ENCODE data around the gene CEND1.
A peak's percentile ranks its signal among the peaks of the same experiment; 100 is the strongest.

Gene CEND1

GRCh38 chr11:826836-827145 lies 36.9 kb upstream of the CEND1 start:
- Histone ChIP-seq H3K36me3 (ENCODE audit: insufficient read depth, insufficient read length, low read length) (peaks cover 29% of the 10 kb centered on the region), H3K9me3 (ENCODE audit: insufficient read depth, low read length) (no peaks in the 10 kb centered on the region), H3K4me3 (ENCODE audit: insufficient read length, low read depth) (peak overlapping the region; percentile 28), H3K9ac (ENCODE audit: insufficient read length, low read depth) (peak overlapping the region; percentile 74), H3K4me1 (ENCODE audit: insufficient read depth, insufficient read length) (peaks cover 33% of the 10 kb centered on the region), H3K27me3 (ENCODE audit: insufficient read depth, insufficient read length) (peaks cover 64% of the 10 kb centered on the region)
- TF ChIP-seq YY1 (IDR thresholded peaks at IDR 0.05; ENCODE audit: insufficient read depth, insufficient read length) (no peak), ZNF274 (IDR thresholded peaks at IDR 0.05; ENCODE audit: low read depth, low read length) (no peak), SUZ12 (IDR thresholded peaks at IDR 0.05; ENCODE audit: extremely low read depth, insufficient read depth, insufficient read length) (no peak)
- DNase-seq (ENCODE audit: low read depth, low spot score): no peak

- Histone ChIP-seq H3K9me3 (ENCODE audit: insufficient read depth, low read length) (no peaks in the 10 kb centered on the region), H3K9ac (ENCODE audit: insufficient read length, low read depth) (peak overlapping the region; percentile 38), H3K36me3 (ENCODE audit: insufficient read depth, insufficient read length, low read length) (peaks cover 34% of the 10 kb centered on the region), H3K27me3 (ENCODE audit: insufficient read depth, insufficient read length) (peaks cover 58% of the 10 kb centered on the region), H3K4me3 (ENCODE audit: insufficient read length, low read depth) (no peak overlapping the region), H3K4me1 (ENCODE audit: insufficient read depth, insufficient read length) (peaks cover 31% of the 10 kb centered on the region)
- no peak for DNase-seq (ENCODE audit: low read depth, low spot score)
- TF ChIP-seq SUZ12 (IDR thresholded peaks at IDR 0.05; ENCODE audit: extremely low read depth, insufficient read depth, insufficient read length) (no peak), ZNF274 (IDR thresholded peaks at IDR 0.05; ENCODE audit: low read depth, low read length) (no peak), YY1 (IDR thresholded peaks at IDR 0.05; ENCODE audit: insufficient read depth, insufficient read length) (no peak)
Observed at GRCh38 chr11:826227-826621, 36.3 kb upstream of the CEND1 start.

- Histone ChIP-seq H3K36me3 (ENCODE audit: insufficient read depth, insufficient read length, low read length) (peaks cover 39% of the 10 kb centered on the region), H3K4me3 (ENCODE audit: insufficient read length, low read depth) (no peak overlapping the region), H3K9ac (ENCODE audit: insufficient read length, low read depth) (peak overlapping the region; percentile 38), H3K27me3 (ENCODE audit: insufficient read depth, insufficient read length) (peaks cover 58% of the 10 kb centered on the region), H3K9me3 (ENCODE audit: insufficient read depth, low read length) (no peaks in the 10 kb centered on the region), H3K4me1 (ENCODE audit: insufficient read depth, insufficient read length) (peaks cover 37% of the 10 kb centered on the region)
- TF ChIP-seq ZNF274 (IDR thresholded peaks at IDR 0.05; ENCODE audit: low read depth, low read length) (no peak), YY1 (IDR thresholded peaks at IDR 0.05; ENCODE audit: insufficient read depth, insufficient read length) (no peak)
- DNase-seq (ENCODE audit: low read depth, low spot score): no peak
Observed at GRCh38 chr11:825366-826226, 35.7 kb upstream of the CEND1 start.

GRCh38 chr11:824942-825341 lies 35.1 kb upstream of the CEND1 start:
- H3K27me3 ChIP-seq (ENCODE audit: insufficient read depth, insufficient read length): peaks cover 55% of the 10 kb centered on the region
- no peak overlapping the region for H3K4me3 ChIP-seq (ENCODE audit: insufficient read length, low read depth)
- H3K9ac ChIP-seq (ENCODE audit: insufficient read length, low read depth): no peak overlapping the region
- peaks cover 39% of the 10 kb centered on the region for H3K36me3 ChIP-seq (ENCODE audit: insufficient read depth, insufficient read length, low read length)
- no peak for DNase-seq (ENCODE audit: low read depth, low spot score)
- no peaks in the 10 kb centered on the region for H3K9me3 ChIP-seq (ENCODE audit: insufficient read depth, low read length)
- H3K4me1 ChIP-seq (ENCODE audit: insufficient read depth, insufficient read length): peaks cover 40% of the 10 kb centered on the region
- TF ChIP-seq SUZ12 (IDR thresholded peaks at IDR 0.05; ENCODE audit: extremely low read depth, insufficient read depth, insufficient read length): no peak
- no peak for TF ChIP-seq YY1 (IDR thresholded peaks at IDR 0.05; ENCODE audit: insufficient read depth, insufficient read length)

- peaks cover 52% of the 10 kb centered on the region for H3K27me3 ChIP-seq (ENCODE audit: insufficient read depth, insufficient read length)
- DNase-seq (ENCODE audit: low read depth, low spot score): no peak
- no peaks in the 10 kb centered on the region for H3K9me3 ChIP-seq (ENCODE audit: insufficient read depth, low read length)
- peaks cover 36% of the 10 kb centered on the region for H3K4me1 ChIP-seq (ENCODE audit: insufficient read depth, insufficient read length)
- no peak overlapping the region for H3K4me3 ChIP-seq (ENCODE audit: insufficient read length, low read depth)
- TF ChIP-seq SUZ12 (IDR thresholded peaks at IDR 0.05; ENCODE audit: extremely low read depth, insufficient read depth, insufficient read length) (no peak), YY1 (IDR thresholded peaks at IDR 0.05; ENCODE audit: insufficient read depth, insufficient read length) (no peak), ZNF274 (IDR thresholded peaks at IDR 0.05; ENCODE audit: low read depth, low read length) (no peak)
- no peak overlapping the region for H3K9ac ChIP-seq (ENCODE audit: insufficient read length, low read depth)
- peaks cover 39% of the 10 kb centered on the region for H3K36me3 ChIP-seq (ENCODE audit: insufficient read depth, insufficient read length, low read length)
Observed at GRCh38 chr11:824292-824880, 34.5 kb upstream of the CEND1 start.

- peaks cover 39% of the 10 kb centered on the region for H3K36me3 ChIP-seq (ENCODE audit: insufficient read depth, insufficient read length, low read length)
- no peak overlapping the region for H3K9ac ChIP-seq (ENCODE audit: insufficient read length, low read depth)
- no peak overlapping the region for H3K4me3 ChIP-seq (ENCODE audit: insufficient read length, low read depth)
- no peak for TF ChIP-seq ZNF274 (IDR thresholded peaks at IDR 0.05; ENCODE audit: low read depth, low read length)
- no peak for TF ChIP-seq YY1 (IDR thresholded peaks at IDR 0.05; ENCODE audit: insufficient read depth, insufficient read length)
- no peak for TF ChIP-seq SUZ12 (IDR thresholded peaks at IDR 0.05; ENCODE audit: extremely low read depth, insufficient read depth, insufficient read length)
- no peak for DNase-seq (ENCODE audit: low read depth, low spot score)
- H3K9me3 ChIP-seq (ENCODE audit: insufficient read depth, low read length): no peaks in the 10 kb centered on the region
- peaks cover 36% of the 10 kb centered on the region for H3K4me1 ChIP-seq (ENCODE audit: insufficient read depth, insufficient read length)
- H3K27me3 ChIP-seq (ENCODE audit: insufficient read depth, insufficient read length): peaks cover 46% of the 10 kb centered on the region
Observed at GRCh38 chr11:823441-824291, 33.8 kb upstream of the CEND1 start.

All from NT2/D1 (cell line).